ENCODE results near the gene CCSAP.

The CCSAP gene

DNA sequence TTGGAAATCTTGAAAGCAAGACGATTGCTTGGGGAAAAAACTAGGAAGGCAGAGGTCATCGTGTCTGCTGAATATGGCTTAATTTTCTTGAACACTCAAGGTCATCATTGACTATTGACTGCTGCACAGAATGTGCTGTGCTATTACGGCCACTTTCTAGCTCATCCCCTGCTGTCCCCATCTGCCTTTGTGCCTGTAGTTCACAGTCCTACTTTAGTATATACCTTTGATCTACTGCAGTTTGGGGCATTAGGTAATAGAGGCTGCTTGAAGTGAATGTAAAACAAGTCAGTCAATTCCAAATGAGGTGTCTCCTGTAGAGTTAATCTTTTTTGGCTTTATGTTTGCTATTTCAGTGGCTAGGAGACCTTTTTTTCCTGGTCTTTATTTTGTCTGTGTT lies 63.6 kb downstream of the CCSAP start:
- H3K27ac Mint-ChIP-seq: no peak overlapping the region
- no peaks in the 10 kb centered on the region for H3K27me3 Mint-ChIP-seq
- ATAC-seq: no peak
- H3K4me1 Mint-ChIP-seq: peaks cover 38% of the 10 kb centered on the region
- peaks cover 5% of the 10 kb centered on the region for H3K36me3 Mint-ChIP-seq (ENCODE audit: low read depth)
- DNase-seq: no peak
- H3K9me3 Mint-ChIP-seq: no peaks in the 10 kb centered on the region
- no peak overlapping the region for H3K4me3 Mint-ChIP-seq

- Mint-ChIP-seq H3K36me3 (ENCODE audit: low read depth) (peaks cover 5% of the 10 kb centered on the region), H3K4me1 (peaks cover 40% of the 10 kb centered on the region), H3K27ac (no peak overlapping the region)
Observed at GRCh38 chr1:229278120-229278741, 64.6 kb downstream of the CCSAP start.

GRCh38 chr1:229275005-229275404 lies 67.8 kb downstream of the CCSAP start:
- no peak overlapping the region for H3K4me3 Mint-ChIP-seq
- H3K27ac Mint-ChIP-seq: no peak overlapping the region
- H3K27me3 Mint-ChIP-seq: no peaks in the 10 kb centered on the region
- peaks cover 2% of the 10 kb centered on the region for H3K36me3 Mint-ChIP-seq (ENCODE audit: low read depth)
- no peaks in the 10 kb centered on the region for H3K9me3 Mint-ChIP-seq
- DNase-seq (no peak), ATAC-seq (no peak)
- peaks cover 34% of the 10 kb centered on the region for H3K4me1 Mint-ChIP-seq

More at GRCh38 chr1:229278120-229278741, 64.6 kb downstream of the CCSAP start:
- Mint-ChIP-seq H3K9me3 (no peaks in the 10 kb centered on the region), H3K4me3 (no peak overlapping the region), H3K27me3 (no peaks in the 10 kb centered on the region)
- ATAC-seq: no peak
- DNase-seq: no peak

DNA sequence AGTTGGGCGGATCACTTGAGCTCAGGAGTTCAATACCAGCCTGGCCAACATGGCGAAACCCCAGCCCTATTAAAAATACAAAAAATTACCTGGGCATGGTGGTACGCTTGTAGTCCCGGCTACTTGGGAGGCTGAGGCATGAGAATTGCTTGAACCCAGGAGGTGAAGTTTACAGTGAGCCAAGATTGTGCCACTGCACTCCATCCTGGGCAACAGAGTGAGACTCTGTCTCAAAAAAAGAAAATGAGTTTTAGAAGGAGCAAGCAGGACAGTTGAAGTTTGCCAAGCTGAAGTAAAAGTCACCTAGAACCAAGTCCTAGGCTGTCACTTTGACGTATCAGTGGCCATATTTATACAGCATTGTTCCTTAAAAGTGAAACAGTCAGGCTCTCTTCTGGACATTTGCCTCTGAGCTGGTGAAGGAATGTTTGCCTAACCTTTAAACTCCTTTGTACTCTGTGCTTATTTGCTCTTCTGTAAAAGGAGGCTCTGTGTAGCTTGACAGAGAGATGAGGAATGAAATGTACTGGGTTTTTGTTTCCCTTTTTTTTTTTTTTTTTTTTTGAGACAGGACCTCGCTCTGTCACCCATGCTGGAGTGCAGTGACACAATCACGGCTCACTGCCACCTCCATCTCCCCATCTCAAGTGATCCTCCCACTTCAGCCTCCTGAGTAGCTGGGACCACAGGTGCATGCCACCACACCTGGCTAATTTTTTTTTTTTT lies 69.2 kb downstream of the CCSAP start:
- ATAC-seq (no peak), DNase-seq (no peak)
- H3K36me3 Mint-ChIP-seq (ENCODE audit: low read depth): peaks cover 2% of the 10 kb centered on the region
- no peaks in the 10 kb centered on the region for H3K9me3 Mint-ChIP-seq
- H3K27me3 Mint-ChIP-seq: no peaks in the 10 kb centered on the region
- H3K27ac Mint-ChIP-seq: no peak overlapping the region
- peaks cover 31% of the 10 kb centered on the region for H3K4me1 Mint-ChIP-seq
- no peak overlapping the region for H3K4me3 Mint-ChIP-seq

DNA sequence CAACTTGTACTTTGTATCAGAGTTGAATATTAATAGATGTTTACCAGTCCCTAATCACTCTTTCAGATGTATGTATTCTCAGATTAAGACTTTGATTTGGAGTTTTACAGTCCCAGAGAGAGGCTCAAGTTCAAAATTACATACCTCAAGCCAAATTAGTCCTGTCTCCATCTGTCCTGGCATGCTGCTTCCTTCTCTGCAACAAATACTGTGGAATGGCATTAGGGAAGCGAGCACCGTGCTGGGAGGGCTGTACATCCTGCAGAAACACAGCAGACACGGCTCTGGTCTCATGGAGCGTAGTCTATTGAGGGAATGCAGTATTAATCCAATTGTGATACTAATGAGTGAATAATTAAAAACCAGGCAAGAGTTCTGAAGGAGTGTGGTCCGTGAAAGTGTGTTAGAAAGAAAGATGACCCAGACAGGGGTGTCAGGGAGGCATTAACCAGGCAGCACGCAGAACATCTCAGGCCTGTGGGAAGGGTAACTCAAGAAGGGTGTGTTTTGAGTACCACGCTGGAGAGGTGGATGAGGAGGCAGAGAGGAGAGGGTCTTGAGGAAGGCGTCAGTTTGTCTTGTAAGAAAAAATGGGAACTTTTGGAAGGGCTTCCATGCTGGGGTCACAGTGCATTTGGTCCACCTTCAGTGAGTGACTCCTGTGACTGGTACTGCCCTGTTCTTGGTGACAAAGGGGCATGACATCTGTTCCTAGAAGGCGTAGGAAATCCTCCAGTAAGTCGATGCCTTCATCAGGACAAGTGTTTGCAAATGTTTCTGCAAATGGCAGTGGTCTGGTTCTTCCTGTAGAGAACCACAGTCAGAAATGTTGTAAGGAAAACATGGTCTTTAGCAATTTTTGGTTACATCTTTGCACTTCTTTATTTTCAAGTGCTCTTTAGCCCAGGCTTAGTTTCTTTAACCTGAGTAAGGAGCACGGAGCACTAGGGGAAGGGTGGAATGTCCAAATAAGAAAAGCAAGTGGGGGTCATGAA lies 70.4 kb downstream of the CCSAP start:
- Mint-ChIP-seq H3K27ac (peak overlapping the region; percentile 77), H3K36me3 (ENCODE audit: low read depth) (peaks cover 2% of the 10 kb centered on the region), H3K4me1 (peaks cover 31% of the 10 kb centered on the region), H3K4me3 (peak overlapping the region; percentile 88), H3K9me3 (no peaks in the 10 kb centered on the region), H3K27me3 (no peaks in the 10 kb centered on the region)
- no peak for ATAC-seq
- no peak for DNase-seq

DNA sequence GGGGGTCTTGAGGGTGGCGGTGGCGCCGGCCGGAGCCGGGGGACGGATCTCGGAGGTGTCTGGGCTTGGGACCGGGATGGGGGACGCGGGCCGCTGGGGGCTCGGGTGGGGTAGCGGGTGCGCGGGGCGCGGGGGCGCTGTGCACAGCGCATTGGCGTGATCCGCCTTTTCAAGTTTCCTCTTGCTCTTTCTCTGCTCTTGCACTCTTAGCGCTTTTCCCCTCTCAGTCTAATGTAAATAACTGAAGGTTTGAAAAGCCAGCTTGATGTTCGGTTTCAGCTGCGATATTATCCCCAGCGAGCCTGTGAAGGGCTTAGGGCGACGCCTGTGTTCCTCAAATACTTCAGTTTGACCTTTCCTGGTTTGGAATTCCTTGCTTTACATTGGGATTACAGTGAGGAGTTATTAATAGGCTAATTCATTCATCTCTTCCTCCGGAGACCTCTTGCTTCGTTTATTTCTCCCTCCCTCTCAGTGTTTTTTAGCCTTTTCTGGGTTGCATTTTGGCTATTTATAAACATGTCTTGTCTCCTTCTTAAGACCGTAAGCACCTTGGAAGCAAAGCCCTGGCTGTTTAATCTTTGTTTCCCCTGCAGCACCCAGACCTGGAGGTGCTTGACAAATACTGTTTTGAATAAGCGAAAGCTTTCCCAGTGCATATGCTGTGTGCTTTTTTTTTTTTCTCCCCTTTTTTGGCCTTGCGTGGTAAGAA lies 71.2 kb downstream of the CCSAP start:
- peaks cover 4% of the 10 kb centered on the region for H3K9me3 Mint-ChIP-seq
- peak overlapping the region; percentile 88 for H3K4me3 Mint-ChIP-seq
- H3K27me3 Mint-ChIP-seq: no peaks in the 10 kb centered on the region
- peak overlapping the region; percentile 77 for H3K27ac Mint-ChIP-seq
- H3K4me1 Mint-ChIP-seq: peaks cover 35% of the 10 kb centered on the region
- H3K36me3 Mint-ChIP-seq (ENCODE audit: low read depth): peaks cover 2% of the 10 kb centered on the region
- ATAC-seq (peak; percentile 73), DNase-seq (peak; percentile 48)

Data from activated naive CD8-positive, alpha-beta T cell treated with anti-CD3 and anti-CD28 coated beads, Interleukin-2, amount 50 U/mL, for 24 hours (primary cell).